SK-N-SH treated with all-trans-retinoic acid at 6 μM for 48 hours (cell line): ENCODE measurements around the gene PDGFD.

ENCODE experiments used
- ATAC-seq: fragments of 200-7000 bp; cut with Tn5 transposase; 3 replicates; pipeline ENCODE4 v1.9.1; 2020; ENCODE audit warnings: mild to moderate bottlenecking, moderate library complexity
- BACH2 ChIP-seq: fragments of 250-450 bp; sonication (Bioruptor Pico); IDR thresholded peaks from 2 replicates; pipeline ENCODE4 v1.9.0; 2021; ENCODE audit warnings: mild to moderate bottlenecking, borderline replicate concordance
- CSDC2 ChIP-seq: fragments of 250-450 bp; sonication (Bioruptor Pico); IDR thresholded peaks from 2 replicates; pipeline ENCODE4 v1.5.0; 2020; ENCODE audit warnings: mild to moderate bottlenecking, moderate library complexity
- ESRRG ChIP-seq: fragments of 250-450 bp; sonication (Bioruptor Pico); IDR thresholded peaks from 2 replicates; pipeline ENCODE4 v1.6.1; 2021; ENCODE audit warnings: mild to moderate bottlenecking
- GLIS3 ChIP-seq: fragments of 250-450 bp; sonication (Bioruptor Pico); IDR thresholded peaks from 2 replicates; pipeline ENCODE4 v1.5.0; 2020; ENCODE audit warnings: mild to moderate bottlenecking, moderate library complexity
- ISL1 ChIP-seq: fragments of 250-450 bp; sonication (Bioruptor Pico); IDR thresholded peaks from 2 replicates; pipeline ENCODE4 v2.1.2; 2022; ENCODE audit warnings: mild to moderate bottlenecking, moderate library complexity
- OSR1 ChIP-seq: fragments of 250-450 bp; sonication (Bioruptor Pico); IDR thresholded peaks from 2 replicates; pipeline ENCODE4 v1.8.0; 2022; ENCODE audit warnings: moderate library complexity, mild to moderate bottlenecking, inconsistent platforms
- RARB ChIP-seq: fragments of 250-450 bp; sonication (Bioruptor Pico); IDR thresholded peaks from 2 replicates; pipeline ENCODE4 v1.8.0; 2021; ENCODE audit warnings: mild to moderate bottlenecking, moderate library complexity
- SNAI2 ChIP-seq: fragments of 250-450 bp; sonication (Bioruptor Pico); IDR thresholded peaks from 2 replicates; pipeline ENCODE4 v1.5.0; 2020; ENCODE audit warnings: mild to moderate bottlenecking, moderate library complexity
- TCF4 ChIP-seq: fragments of 250-450 bp; sonication (Bioruptor Pico); IDR thresholded peaks from 2 replicates; pipeline ENCODE4 v1.8.0; 2021; ENCODE audit warnings: mild to moderate bottlenecking, moderate library complexity, borderline replicate concordance
- ZC3H10 ChIP-seq: fragments of 250-450 bp; sonication (Bioruptor Pico); IDR thresholded peaks from 2 replicates; pipeline ENCODE4 v1.5.1; 2021; ENCODE audit warnings: mild to moderate bottlenecking, moderate library complexity
- ZFP30 ChIP-seq: fragments of 450-650 bp; formaldehyde crosslinking; IDR thresholded peaks from 2 replicates; pipeline ENCODE4 v1.5.0; 2022; ENCODE audit warnings: mild to moderate bottlenecking, moderate library complexity
- ZNF565 ChIP-seq: fragments of 450-650 bp; formaldehyde crosslinking; conservative IDR thresholded peaks from 2 replicates; pipeline ENCODE4 v1.5.0; 2020; ENCODE audit warnings: low read depth, mild to moderate bottlenecking, moderate library complexity
- TF ChIP-seq, protein P1 (sequence below): fragments of 250-450 bp; sonication (Bioruptor Pico); IDR thresholded peaks from 2 replicates; pipeline ENCODE4 v1.5.1; 2020; ENCODE audit warnings: low read depth, mild to moderate bottlenecking, moderate library complexity
- TF ChIP-seq, protein P2 (sequence below): fragments of 250-450 bp; sonication (Bioruptor Pico); IDR thresholded peaks from 2 replicates; pipeline ENCODE4 v1.5.0; 2020; ENCODE audit warnings: mild to moderate bottlenecking, moderate library complexity
- TF ChIP-seq, protein P3 (sequence below): fragments of 250-450 bp; sonication (Bioruptor Pico); IDR thresholded peaks from 2 replicates; pipeline ENCODE4 v1.8.0; 2021; ENCODE audit warnings: low read depth, mild to moderate bottlenecking, moderate library complexity, borderline replicate concordance
- TF ChIP-seq, protein P4 (sequence below): fragments of 250-450 bp; sonication (Bioruptor Pico); IDR thresholded peaks from 2 replicates; pipeline ENCODE4 v1.5.1; 2021; ENCODE audit warnings: mild to moderate bottlenecking, moderate library complexity
- TF ChIP-seq, protein P5 (sequence below): fragments of 250-450 bp; sonication (Bioruptor Pico); IDR thresholded peaks from 2 replicates; pipeline ENCODE4 v1.8.0; 2020; ENCODE audit warnings: mild to moderate bottlenecking, moderate library complexity, borderline replicate concordance

The PDGFD gene

DNA sequence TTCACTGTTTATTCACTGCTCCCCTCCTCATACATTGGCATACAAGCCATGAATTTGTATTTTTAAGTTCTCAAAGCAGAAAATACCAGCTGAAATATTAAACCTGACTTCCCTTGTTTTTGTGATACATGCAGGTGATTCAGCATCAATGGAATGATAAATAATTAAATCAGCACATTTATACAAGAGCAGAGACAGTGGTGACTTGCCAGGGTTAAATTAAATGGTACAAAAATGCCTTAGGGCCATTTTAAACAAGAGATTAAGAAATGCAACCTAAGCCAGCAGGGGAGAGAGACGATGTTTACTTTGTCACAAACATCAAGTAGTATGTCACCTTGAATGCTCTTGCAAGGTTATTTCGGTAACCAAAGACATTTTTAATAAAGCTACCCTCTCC is 223.4 kb downstream of the PDGFD start:
- TF ChIP-seq ISL1 (CRISPR knock-in tag) (peak; percentile 71), GLIS3 (no peak), ZC3H10 (0 out of 2 replicates have a peak, but pooled peaks have one; percentile 26)
- TF ChIP-seq, protein P1, sequence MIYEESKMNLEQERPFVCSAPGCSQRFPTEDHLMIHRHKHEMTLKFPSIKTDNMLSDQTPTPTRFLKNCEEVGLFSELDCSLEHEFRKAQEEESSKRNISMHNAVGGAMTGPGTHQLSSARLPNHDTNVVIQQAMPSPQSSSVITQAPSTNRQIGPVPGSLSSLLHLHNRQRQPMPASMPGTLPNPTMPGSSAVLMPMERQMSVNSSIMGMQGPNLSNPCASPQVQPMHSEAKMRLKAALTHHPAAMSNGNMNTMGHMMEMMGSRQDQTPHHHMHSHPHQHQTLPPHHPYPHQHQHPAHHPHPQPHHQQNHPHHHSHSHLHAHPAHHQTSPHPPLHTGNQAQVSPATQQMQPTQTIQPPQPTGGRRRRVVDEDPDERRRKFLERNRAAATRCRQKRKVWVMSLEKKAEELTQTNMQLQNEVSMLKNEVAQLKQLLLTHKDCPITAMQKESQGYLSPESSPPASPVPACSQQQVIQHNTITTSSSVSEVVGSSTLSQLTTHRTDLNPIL (CRISPR knock-in tag): 0 out of 2 replicates have a peak, but pooled peaks have one; percentile 20
- peak; percentile 75 for ATAC-seq

DNA sequence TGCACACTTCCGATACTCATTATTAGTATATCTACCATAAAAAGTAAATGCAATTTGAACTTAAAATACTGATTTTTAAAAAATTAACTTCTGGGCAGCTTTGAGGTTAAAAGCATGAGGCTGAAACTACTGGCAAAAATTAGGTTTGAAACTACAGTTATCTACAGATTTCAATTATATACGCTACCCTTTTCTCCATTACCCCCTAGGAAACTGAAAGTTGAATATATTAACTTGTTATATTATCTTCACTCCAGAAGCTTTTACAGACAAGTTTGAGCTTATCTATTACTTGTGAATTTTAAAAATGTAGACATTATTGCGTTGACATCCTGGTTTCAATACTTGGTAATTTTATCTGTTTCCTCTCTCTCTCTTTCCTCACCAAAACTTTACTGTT is 224.3 kb downstream of the PDGFD start:
- TF ChIP-seq ZC3H10: no peak
- TF ChIP-seq BACH2 (CRISPR knock-in tag): no peak
- no peak for TF ChIP-seq ZFP30 (CRISPR knock-in tag)
- TF ChIP-seq, protein P2, sequence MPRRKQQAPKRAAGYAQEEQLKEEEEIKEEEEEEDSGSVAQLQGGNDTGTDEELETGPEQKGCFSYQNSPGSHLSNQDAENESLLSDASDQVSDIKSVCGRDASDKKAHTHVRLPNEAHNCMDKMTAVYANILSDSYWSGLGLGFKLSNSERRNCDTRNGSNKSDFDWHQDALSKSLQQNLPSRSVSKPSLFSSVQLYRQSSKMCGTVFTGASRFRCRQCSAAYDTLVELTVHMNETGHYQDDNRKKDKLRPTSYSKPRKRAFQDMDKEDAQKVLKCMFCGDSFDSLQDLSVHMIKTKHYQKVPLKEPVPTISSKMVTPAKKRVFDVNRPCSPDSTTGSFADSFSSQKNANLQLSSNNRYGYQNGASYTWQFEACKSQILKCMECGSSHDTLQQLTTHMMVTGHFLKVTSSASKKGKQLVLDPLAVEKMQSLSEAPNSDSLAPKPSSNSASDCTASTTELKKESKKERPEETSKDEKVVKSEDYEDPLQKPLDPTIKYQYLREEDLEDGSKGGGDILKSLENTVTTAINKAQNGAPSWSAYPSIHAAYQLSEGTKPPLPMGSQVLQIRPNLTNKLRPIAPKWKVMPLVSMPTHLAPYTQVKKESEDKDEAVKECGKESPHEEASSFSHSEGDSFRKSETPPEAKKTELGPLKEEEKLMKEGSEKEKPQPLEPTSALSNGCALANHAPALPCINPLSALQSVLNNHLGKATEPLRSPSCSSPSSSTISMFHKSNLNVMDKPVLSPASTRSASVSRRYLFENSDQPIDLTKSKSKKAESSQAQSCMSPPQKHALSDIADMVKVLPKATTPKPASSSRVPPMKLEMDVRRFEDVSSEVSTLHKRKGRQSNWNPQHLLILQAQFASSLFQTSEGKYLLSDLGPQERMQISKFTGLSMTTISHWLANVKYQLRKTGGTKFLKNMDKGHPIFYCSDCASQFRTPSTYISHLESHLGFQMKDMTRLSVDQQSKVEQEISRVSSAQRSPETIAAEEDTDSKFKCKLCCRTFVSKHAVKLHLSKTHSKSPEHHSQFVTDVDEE (CRISPR knock-in tag): no peak
- no peak for TF ChIP-seq ISL1 (CRISPR knock-in tag)
- no peak for TF ChIP-seq CSDC2
- TF ChIP-seq, protein P1 (CRISPR knock-in tag): no peak
- no peak for TF ChIP-seq TCF4
- TF ChIP-seq, protein P3, sequence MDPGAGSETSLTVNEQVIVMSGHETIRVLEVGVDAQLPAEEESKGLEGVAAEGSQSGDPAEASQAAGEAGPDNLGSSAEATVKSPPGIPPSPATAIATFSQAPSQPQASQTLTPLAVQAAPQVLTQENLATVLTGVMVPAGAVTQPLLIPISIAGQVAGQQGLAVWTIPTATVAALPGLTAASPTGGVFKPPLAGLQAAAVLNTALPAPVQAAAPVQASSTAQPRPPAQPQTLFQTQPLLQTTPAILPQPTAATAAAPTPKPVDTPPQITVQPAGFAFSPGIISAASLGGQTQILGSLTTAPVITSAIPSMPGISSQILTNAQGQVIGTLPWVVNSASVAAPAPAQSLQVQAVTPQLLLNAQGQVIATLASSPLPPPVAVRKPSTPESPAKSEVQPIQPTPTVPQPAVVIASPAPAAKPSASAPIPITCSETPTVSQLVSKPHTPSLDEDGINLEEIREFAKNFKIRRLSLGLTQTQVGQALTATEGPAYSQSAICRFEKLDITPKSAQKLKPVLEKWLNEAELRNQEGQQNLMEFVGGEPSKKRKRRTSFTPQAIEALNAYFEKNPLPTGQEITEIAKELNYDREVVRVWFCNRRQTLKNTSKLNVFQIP (CRISPR knock-in tag): no peak
- TF ChIP-seq, protein P4, sequence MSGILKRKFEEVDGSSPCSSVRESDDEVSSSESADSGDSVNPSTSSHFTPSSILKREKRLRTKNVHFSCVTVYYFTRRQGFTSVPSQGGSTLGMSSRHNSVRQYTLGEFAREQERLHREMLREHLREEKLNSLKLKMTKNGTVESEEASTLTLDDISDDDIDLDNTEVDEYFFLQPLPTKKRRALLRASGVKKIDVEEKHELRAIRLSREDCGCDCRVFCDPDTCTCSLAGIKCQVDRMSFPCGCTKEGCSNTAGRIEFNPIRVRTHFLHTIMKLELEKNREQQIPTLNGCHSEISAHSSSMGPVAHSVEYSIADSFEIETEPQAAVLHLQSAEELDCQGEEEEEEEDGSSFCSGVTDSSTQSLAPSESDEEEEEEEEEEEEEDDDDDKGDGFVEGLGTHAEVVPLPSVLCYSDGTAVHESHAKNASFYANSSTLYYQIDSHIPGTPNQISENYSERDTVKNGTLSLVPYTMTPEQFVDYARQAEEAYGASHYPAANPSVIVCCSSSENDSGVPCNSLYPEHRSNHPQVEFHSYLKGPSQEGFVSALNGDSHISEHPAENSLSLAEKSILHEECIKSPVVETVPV (CRISPR knock-in tag): no peak
- no peak for TF ChIP-seq ZNF565
- no peak for TF ChIP-seq ESRRG
- no peak for TF ChIP-seq RARB (CRISPR knock-in tag)
- TF ChIP-seq, protein P5, sequence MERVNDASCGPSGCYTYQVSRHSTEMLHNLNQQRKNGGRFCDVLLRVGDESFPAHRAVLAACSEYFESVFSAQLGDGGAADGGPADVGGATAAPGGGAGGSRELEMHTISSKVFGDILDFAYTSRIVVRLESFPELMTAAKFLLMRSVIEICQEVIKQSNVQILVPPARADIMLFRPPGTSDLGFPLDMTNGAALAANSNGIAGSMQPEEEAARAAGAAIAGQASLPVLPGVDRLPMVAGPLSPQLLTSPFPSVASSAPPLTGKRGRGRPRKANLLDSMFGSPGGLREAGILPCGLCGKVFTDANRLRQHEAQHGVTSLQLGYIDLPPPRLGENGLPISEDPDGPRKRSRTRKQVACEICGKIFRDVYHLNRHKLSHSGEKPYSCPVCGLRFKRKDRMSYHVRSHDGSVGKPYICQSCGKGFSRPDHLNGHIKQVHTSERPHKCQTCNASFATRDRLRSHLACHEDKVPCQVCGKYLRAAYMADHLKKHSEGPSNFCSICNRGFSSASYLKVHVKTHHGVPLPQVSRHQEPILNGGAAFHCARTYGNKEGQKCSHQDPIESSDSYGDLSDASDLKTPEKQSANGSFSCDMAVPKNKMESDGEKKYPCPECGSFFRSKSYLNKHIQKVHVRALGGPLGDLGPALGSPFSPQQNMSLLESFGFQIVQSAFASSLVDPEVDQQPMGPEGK: no peak
- no peak for TF ChIP-seq SNAI2 (CRISPR knock-in tag)
- no peak for TF ChIP-seq OSR1 (CRISPR knock-in tag)
- no peak for ATAC-seq

DNA sequence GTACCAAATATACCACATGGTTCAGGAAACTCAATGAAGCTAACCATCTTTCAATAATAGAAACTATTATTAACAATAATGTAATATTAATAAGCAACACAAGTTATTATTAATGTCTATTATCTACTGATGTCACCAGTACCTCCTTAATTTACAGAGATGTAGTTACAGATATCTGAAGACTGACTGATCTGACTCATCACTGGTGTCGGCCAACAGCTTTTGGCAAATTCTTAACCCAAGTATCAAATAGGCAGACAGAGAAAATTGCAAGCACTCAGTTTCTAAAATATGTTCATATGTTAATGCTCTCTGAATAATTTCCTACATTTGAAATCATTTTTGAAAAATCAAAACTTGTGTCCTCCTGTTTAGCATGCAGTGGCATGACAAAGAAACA is 227.9 kb downstream of the PDGFD start:
- peak; percentile 69 for ATAC-seq

More for the DNA sequence above, 227.9 kb downstream of the PDGFD start:
- TF ChIP-seq ISL1 (CRISPR knock-in tag) (peak; percentile 26; the same call in 1 of the 2 replicates), OSR1 (CRISPR knock-in tag) (no peak), RARB (CRISPR knock-in tag) (no peak), ESRRG (no peak), GLIS3 (no peak), SNAI2 (CRISPR knock-in tag) (no peak), TCF4 (no peak)
- TF ChIP-seq, protein P5: no peak
- TF ChIP-seq, all 23 proteins: peak for 1
